Measurements from ENCODE around the gene NTHL1. TPM values are rescaled to one million over a fixed set of nuclear protein-coding genes. Genes with fewer than 3 reads are reported as not detected.
A peak's percentile ranks its signal among the peaks of the same experiment; 100 is the strongest.

The NTHL1 gene
- total and polyA plus RNA-seq, 2 of the 13 experiments (the other 11 are each of a cell fraction or from before 2014, with no cell fraction given), result 47.5 to 64.9 TPM

DNA sequence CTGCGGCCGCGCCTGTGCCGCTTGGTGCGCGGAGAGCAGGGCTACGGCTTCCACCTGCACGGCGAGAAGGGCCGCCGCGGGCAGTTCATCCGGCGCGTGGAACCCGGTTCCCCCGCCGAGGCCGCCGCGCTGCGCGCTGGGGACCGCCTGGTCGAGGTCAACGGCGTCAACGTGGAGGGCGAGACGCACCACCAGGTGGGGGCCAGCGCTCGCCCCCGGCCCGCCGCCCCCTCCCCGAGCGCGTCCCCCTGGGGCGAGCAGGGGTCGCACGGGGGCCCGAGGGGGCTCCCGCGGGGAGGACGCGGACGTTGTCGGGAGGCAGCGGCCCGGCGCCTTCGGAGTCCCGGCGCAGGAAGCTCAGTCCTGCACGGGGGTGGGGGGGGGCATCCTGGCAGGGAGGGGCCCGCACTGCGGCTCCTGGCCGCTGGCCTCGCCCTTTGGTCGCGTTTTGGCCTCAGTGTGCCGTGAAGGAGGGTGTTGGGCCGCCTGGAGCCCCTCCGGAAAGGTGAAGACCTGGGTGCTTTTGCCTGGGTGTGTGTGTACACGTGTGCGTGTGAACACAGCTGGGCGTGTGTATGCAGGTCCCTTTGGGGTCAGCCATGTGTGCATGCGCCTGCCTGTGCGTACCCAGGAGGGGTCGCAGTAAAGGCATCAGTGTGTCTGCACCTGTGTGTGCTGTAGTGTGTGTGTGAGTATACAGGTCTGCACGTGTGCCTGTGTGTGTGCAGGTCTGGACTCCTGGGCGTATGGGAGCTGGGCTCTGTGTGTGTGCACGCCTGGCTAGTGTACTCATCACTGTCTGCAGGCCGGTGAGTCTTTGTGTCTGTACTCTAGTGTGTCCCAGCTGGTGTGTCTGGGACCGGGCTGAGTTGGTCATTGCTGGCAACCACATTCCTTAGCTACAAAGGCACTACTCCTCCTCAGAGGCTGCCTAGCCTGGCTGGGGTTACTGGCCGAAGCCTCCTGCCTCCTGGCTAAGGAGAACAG lies 20.3 kb downstream of the NTHL1 start (continued):
- TF ChIP-seq, protein P1, sequence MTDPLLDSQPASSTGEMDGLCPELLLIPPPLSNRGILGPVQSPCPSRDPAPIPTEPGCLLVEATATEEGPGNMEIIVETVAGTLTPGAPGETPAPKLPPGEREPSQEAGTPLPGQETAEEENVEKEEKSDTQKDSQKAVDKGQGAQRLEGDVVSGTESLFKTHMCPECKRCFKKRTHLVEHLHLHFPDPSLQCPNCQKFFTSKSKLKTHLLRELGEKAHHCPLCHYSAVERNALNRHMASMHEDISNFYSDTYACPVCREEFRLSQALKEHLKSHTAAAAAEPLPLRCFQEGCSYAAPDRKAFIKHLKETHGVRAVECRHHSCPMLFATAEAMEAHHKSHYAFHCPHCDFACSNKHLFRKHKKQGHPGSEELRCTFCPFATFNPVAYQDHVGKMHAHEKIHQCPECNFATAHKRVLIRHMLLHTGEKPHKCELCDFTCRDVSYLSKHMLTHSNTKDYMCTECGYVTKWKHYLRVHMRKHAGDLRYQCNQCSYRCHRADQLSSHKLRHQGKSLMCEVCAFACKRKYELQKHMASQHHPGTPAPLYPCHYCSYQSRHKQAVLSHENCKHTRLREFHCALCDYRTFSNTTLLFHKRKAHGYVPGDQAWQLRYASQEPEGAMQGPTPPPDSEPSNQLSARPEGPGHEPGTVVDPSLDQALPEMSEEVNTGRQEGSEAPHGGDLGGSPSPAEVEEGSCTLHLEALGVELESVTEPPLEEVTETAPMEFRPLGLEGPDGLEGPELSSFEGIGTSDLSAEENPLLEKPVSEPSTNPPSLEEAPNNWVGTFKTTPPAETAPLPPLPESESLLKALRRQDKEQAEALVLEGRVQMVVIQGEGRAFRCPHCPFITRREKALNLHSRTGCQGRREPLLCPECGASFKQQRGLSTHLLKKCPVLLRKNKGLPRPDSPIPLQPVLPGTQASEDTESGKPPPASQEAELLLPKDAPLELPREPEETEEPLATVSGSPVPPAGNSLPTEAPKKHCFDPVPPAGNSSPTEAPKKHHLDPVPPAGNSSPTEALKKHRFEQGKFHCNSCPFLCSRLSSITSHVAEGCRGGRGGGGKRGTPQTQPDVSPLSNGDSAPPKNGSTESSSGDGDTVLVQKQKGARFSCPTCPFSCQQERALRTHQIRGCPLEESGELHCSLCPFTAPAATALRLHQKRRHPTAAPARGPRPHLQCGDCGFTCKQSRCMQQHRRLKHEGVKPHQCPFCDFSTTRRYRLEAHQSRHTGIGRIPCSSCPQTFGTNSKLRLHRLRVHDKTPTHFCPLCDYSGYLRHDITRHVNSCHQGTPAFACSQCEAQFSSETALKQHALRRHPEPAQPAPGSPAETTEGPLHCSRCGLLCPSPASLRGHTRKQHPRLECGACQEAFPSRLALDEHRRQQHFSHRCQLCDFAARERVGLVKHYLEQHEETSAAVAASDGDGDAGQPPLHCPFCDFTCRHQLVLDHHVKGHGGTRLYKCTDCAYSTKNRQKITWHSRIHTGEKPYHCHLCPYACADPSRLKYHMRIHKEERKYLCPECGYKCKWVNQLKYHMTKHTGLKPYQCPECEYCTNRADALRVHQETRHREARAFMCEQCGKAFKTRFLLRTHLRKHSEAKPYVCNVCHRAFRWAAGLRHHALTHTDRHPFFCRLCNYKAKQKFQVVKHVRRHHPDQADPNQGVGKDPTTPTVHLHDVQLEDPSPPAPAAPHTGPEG (CRISPR knock-in tag; IDR thresholded peaks at IDR 0.05), result no peak
- TF ChIP-seq GATAD2A (CRISPR knock-in tag; IDR thresholded peaks at IDR 0.05) (peak; percentile 49), ZNF891 (CRISPR knock-in tag; IDR thresholded peaks at IDR 0.05) (peak; percentile 58), MAFK (conservative IDR thresholded peaks at IDR 0.05 in 1 of 2, IDR thresholded peaks at IDR 0.05 in 1 of 2; ENCODE audit: low read length in 2 of 2) (no peak), KLF9 (CRISPR knock-in tag; IDR thresholded peaks at IDR 0.05; ENCODE audit: low read depth) (no peak), ATAD3A (CRISPR knock-in tag; IDR thresholded peaks at IDR 0.05) (no peak), SAFB2 (CRISPR knock-in tag; IDR thresholded peaks at IDR 0.05; ENCODE audit: borderline replicate concordance, low read depth) (no peak), ZNF746 (CRISPR knock-in tag; IDR thresholded peaks at IDR 0.05) (0 out of 2 replicates have a peak, but pooled peaks have one; percentile 31), ZEB1 (IDR thresholded peaks at IDR 0.05; ENCODE audit: insufficient replicate concordance, low read depth) (peak; percentile 23), ZNF274 (CRISPR knock-in tag; IDR thresholded peaks at IDR 0.05) (no peak), ZNF788 (CRISPR knock-in tag; IDR thresholded peaks at IDR 0.05; ENCODE audit: borderline replicate concordance) (peak; percentile 54; the same call in 1 of the 2 replicates), ZNF766 (CRISPR knock-in tag; IDR thresholded peaks at IDR 0.05; ENCODE audit: borderline replicate concordance) (no peak), ZNF616 (CRISPR knock-in tag; IDR thresholded peaks at IDR 0.05; ENCODE audit: low read depth) (0 out of 2 replicates have a peak, but pooled peaks have one; percentile 57), ZZZ3 (CRISPR knock-in tag; IDR thresholded peaks at IDR 0.05; ENCODE audit: borderline replicate concordance) (no peak)
- TF ChIP-seq, protein P2, sequence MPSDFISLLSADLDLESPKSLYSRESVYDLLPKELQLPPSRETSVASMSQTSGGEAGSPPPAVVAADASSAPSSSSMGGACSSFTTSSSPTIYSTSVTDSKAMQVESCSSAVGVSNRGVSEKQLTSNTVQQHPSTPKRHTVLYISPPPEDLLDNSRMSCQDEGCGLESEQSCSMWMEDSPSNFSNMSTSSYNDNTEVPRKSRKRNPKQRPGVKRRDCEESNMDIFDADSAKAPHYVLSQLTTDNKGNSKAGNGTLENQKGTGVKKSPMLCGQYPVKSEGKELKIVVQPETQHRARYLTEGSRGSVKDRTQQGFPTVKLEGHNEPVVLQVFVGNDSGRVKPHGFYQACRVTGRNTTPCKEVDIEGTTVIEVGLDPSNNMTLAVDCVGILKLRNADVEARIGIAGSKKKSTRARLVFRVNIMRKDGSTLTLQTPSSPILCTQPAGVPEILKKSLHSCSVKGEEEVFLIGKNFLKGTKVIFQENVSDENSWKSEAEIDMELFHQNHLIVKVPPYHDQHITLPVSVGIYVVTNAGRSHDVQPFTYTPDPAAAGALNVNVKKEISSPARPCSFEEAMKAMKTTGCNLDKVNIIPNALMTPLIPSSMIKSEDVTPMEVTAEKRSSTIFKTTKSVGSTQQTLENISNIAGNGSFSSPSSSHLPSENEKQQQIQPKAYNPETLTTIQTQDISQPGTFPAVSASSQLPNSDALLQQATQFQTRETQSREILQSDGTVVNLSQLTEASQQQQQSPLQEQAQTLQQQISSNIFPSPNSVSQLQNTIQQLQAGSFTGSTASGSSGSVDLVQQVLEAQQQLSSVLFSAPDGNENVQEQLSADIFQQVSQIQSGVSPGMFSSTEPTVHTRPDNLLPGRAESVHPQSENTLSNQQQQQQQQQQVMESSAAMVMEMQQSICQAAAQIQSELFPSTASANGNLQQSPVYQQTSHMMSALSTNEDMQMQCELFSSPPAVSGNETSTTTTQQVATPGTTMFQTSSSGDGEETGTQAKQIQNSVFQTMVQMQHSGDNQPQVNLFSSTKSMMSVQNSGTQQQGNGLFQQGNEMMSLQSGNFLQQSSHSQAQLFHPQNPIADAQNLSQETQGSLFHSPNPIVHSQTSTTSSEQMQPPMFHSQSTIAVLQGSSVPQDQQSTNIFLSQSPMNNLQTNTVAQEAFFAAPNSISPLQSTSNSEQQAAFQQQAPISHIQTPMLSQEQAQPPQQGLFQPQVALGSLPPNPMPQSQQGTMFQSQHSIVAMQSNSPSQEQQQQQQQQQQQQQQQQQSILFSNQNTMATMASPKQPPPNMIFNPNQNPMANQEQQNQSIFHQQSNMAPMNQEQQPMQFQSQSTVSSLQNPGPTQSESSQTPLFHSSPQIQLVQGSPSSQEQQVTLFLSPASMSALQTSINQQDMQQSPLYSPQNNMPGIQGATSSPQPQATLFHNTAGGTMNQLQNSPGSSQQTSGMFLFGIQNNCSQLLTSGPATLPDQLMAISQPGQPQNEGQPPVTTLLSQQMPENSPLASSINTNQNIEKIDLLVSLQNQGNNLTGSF (CRISPR knock-in tag; IDR thresholded peaks at IDR 0.05), result no peak
